ENCODE measurements around the gene HPSE2. TPM values are rescaled to one million over a fixed set of nuclear protein-coding genes. Genes with fewer than 3 reads are reported as not detected.

HPSE2 gene
- total RNA-seq, 2 experiments from 2014 or later, result 0.14 to 0.28 TPM

DNA sequence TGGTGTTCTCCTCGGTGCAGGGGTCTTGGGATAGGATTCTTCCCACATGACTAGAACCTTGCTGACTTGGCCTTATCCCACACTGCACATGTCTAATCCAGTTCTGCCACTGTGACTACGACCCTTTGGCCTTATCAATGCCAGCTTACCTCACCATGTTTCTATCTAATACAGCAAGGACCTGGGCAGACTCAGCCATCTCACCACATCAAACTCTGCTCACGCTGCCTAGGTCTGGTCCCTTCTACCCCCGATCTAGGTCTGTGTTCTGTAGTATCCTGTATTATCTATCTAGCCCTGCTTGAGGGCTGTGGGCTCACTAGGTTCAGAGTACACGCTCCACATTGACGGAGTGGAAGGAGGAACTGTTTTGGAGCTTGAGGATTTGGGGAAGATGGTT, 282.4 kb downstream of the HPSE2 start:
- DNase-seq (no peak), ATAC-seq (ENCODE audit: low read depth) (no peak)
- Mint-ChIP-seq H3K27me3 (no peaks in the 10 kb centered on the region), H3K36me3 (no peaks in the 10 kb centered on the region), H3K4me3 (no peak overlapping the region), H3K27ac (no peak overlapping the region), H3K4me1 (no peaks in the 10 kb centered on the region), H3K9me3 (no peaks in the 10 kb centered on the region)
- POLR2A ChIA-PET, result no interaction called here

GRCh38 chr10:98951269-98952000, 284.2 kb downstream of the HPSE2 start:
- Mint-ChIP-seq H3K4me3 (no peak overlapping the region), H3K9me3 (no peaks in the 10 kb centered on the region), H3K4me1 (no peaks in the 10 kb centered on the region), H3K27me3 (no peaks in the 10 kb centered on the region), H3K27ac (no peak overlapping the region), H3K36me3 (no peaks in the 10 kb centered on the region)
- no peak for DNase-seq
- ATAC-seq (ENCODE audit: low read depth), result no peak
- POLR2A ChIA-PET, result no interaction called here

GRCh38 chr10:98950106-98950505, 285.5 kb downstream of the HPSE2 start:
- ATAC-seq (ENCODE audit: low read depth) (no peak), DNase-seq (no peak)
- no peaks in the 10 kb centered on the region for H3K27me3 Mint-ChIP-seq
- no peaks in the 10 kb centered on the region for H3K9me3 Mint-ChIP-seq
- no peak overlapping the region for H3K4me3 Mint-ChIP-seq
- H3K36me3 Mint-ChIP-seq, result no peaks in the 10 kb centered on the region
- POLR2A ChIA-PET, result no interaction called here
- no peaks in the 10 kb centered on the region for H3K4me1 Mint-ChIP-seq
- no peak overlapping the region for H3K27ac Mint-ChIP-seq

DNA sequence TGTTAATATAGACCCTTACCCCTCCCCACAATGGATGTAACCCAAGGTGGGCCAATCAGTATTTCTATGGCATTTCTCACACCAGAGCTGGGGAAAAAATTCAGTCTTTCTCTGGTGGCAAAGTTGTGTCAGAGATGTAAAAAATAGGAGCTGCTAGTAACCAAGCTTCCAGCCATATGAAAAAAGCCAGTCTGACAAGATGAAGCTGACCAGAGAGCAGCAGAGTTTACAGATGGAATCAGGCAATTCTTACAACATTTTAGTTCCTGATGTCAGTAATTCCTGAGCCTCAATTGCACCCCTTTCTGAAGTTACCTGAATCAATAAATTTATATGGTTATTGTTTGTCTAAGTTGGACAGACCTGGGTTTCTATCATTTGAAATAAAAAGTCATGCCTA, 286.3 kb downstream of the HPSE2 start:
- Mint-ChIP-seq H3K27me3 (no peaks in the 10 kb centered on the region), H3K4me3 (no peak overlapping the region), H3K27ac (no peak overlapping the region), H3K4me1 (no peaks in the 10 kb centered on the region), H3K9me3 (no peaks in the 10 kb centered on the region), H3K36me3 (no peaks in the 10 kb centered on the region)
- POLR2A ChIA-PET, result no interaction called here
- DNase-seq (no peak), ATAC-seq (ENCODE audit: low read depth) (no peak)

DNA sequence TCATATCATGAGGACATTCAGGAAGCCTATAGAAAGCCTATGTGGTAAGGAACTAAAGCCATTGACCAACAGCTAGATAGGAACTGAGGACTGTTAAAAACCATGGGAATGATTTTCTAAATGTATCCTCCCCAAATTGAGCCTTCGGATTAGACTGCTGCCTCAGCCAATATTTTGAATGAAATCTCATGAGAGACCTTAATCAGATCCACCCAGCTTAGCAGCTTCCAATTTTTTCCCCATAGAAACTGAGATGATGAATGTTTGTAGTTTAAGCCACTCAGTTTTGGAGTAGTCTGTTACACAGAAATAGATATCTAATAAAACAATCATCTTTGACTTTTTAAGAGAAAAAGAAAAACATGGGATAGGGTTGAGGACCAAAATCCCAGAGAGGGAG, 292.0 kb downstream of the HPSE2 start:
- no peaks in the 10 kb centered on the region for H3K9me3 Mint-ChIP-seq
- H3K27me3 Mint-ChIP-seq, result no peaks in the 10 kb centered on the region
- POLR2A ChIA-PET, result no interaction called here
- H3K4me3 Mint-ChIP-seq, result no peak overlapping the region
- no peaks in the 10 kb centered on the region for H3K36me3 Mint-ChIP-seq
- H3K27ac Mint-ChIP-seq, result no peak overlapping the region
- H3K4me1 Mint-ChIP-seq, result no peaks in the 10 kb centered on the region
- DNase-seq, result no peak
- no peak for ATAC-seq (ENCODE audit: low read depth)

GRCh38 chr10:98929709-98930108, 305.9 kb downstream of the HPSE2 start:
- Mint-ChIP-seq H3K27me3 (no peaks in the 10 kb centered on the region), H3K9me3 (peaks cover 12% of the 10 kb centered on the region), H3K4me3 (no peak overlapping the region), H3K27ac (no peak overlapping the region), H3K4me1 (no peaks in the 10 kb centered on the region), H3K36me3 (no peaks in the 10 kb centered on the region)
- DNase-seq (no peak), ATAC-seq (ENCODE audit: low read depth) (no peak)
- POLR2A ChIA-PET, result no interaction called here

- DNase-seq, result no peak
- no peaks in the 10 kb centered on the region for H3K27me3 Mint-ChIP-seq
- H3K36me3 Mint-ChIP-seq, result no peaks in the 10 kb centered on the region
- POLR2A ChIA-PET, result no interaction called here
- ATAC-seq (ENCODE audit: low read depth), result no peak
- H3K4me1 Mint-ChIP-seq, result no peaks in the 10 kb centered on the region
- no peak overlapping the region for H3K4me3 Mint-ChIP-seq
- H3K27ac Mint-ChIP-seq, result no peak overlapping the region
- no peaks in the 10 kb centered on the region for H3K9me3 Mint-ChIP-seq
Observed at GRCh38 chr10:98925651-98926050, 310.0 kb downstream of the HPSE2 start.

GRCh38 chr10:98924526-98924925, 311.1 kb downstream of the HPSE2 start:
- Mint-ChIP-seq H3K27ac (no peak overlapping the region), H3K27me3 (no peaks in the 10 kb centered on the region)

DNA sequence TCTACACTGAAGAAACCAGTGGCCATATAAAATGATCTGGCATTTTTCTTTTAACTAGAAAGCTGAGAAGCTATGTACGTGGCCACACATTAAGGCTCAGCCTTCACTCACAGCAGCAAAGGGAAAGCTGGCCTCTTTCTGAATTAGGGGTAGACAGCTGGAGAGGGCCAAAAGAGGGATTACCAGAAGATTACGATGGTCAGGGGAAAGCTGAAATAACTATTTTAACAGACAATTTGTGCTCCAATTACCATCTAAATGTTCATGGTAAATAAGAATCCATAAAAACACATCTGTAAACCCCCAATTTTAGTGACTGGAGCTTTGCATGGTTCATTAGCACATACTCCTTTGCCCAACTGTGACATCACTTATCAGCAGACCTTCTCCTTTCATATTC, 314.3 kb downstream of the HPSE2 start:
- ATAC-seq (ENCODE audit: low read depth), result no peak
- H3K4me1 Mint-ChIP-seq, result no peaks in the 10 kb centered on the region
- H3K27ac Mint-ChIP-seq, result no peak overlapping the region

More at GRCh38 chr10:98924526-98924925, 311.1 kb downstream of the HPSE2 start:
- H3K4me3 Mint-ChIP-seq, result no peak overlapping the region
- POLR2A ChIA-PET, result no interaction called here
- DNase-seq (no peak), ATAC-seq (ENCODE audit: low read depth) (no peak)
- H3K9me3 Mint-ChIP-seq, result no peaks in the 10 kb centered on the region
- no peaks in the 10 kb centered on the region for H3K4me1 Mint-ChIP-seq
- no peaks in the 10 kb centered on the region for H3K36me3 Mint-ChIP-seq

DNA sequence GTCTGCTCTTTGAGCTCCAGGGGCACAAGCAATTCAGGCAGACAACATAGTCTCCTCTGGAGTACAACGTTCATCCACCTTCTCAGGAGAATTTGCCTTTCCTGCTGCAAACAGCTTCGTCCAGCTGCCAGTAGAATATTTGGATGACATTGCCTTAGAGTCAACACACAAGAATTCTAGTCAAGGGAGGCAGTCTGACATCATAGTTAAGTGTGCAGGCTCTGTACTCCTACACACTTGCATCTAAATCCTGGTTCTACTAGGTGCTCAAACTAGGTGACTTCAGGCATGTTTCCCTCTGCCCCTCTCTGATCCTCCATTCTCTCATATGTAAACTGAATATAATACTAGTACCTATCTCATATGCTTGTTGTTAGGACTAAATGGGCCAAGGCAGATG, 314.8 kb downstream of the HPSE2 start:
- Mint-ChIP-seq H3K27ac (no peak overlapping the region), H3K27me3 (no peaks in the 10 kb centered on the region), H3K4me3 (no peak overlapping the region), H3K9me3 (no peaks in the 10 kb centered on the region), H3K36me3 (no peaks in the 10 kb centered on the region), H3K4me1 (no peaks in the 10 kb centered on the region)
- ATAC-seq (ENCODE audit: low read depth) (no peak), DNase-seq (no peak)
- POLR2A ChIA-PET, result no interaction called here

More for the DNA sequence above, 314.3 kb downstream of the HPSE2 start:
- no peaks in the 10 kb centered on the region for H3K27me3 Mint-ChIP-seq
- DNase-seq, result no peak
- H3K36me3 Mint-ChIP-seq, result no peaks in the 10 kb centered on the region
- H3K4me3 Mint-ChIP-seq, result no peak overlapping the region
- POLR2A ChIA-PET, result no interaction called here
- no peaks in the 10 kb centered on the region for H3K9me3 Mint-ChIP-seq

- Mint-ChIP-seq H3K4me3 (no peak overlapping the region), H3K27me3 (no peaks in the 10 kb centered on the region), H3K4me1 (no peaks in the 10 kb centered on the region), H3K9me3 (no peaks in the 10 kb centered on the region), H3K36me3 (no peaks in the 10 kb centered on the region), H3K27ac (no peak overlapping the region)
- DNase-seq, result no peak
- ATAC-seq (ENCODE audit: low read depth), result no peak
- POLR2A ChIA-PET, result no interaction called here
Observed at GRCh38 chr10:98920360-98920759, 315.3 kb downstream of the HPSE2 start.

- no peaks in the 10 kb centered on the region for H3K9me3 Mint-ChIP-seq
- POLR2A ChIA-PET, result no interaction called here
- H3K27ac Mint-ChIP-seq, result no peak overlapping the region
- H3K36me3 Mint-ChIP-seq, result no peaks in the 10 kb centered on the region
- no peaks in the 10 kb centered on the region for H3K27me3 Mint-ChIP-seq
- H3K4me3 Mint-ChIP-seq, result no peak overlapping the region
- ATAC-seq (ENCODE audit: low read depth), result no peak
- no peaks in the 10 kb centered on the region for H3K4me1 Mint-ChIP-seq
- no peak for DNase-seq
Observed at GRCh38 chr10:98919899-98920298, 315.8 kb downstream of the HPSE2 start.

- ATAC-seq (ENCODE audit: low read depth) (no peak), DNase-seq (no peak)
- Mint-ChIP-seq H3K4me3 (no peak overlapping the region), H3K27me3 (no peaks in the 10 kb centered on the region), H3K9me3 (no peaks in the 10 kb centered on the region), H3K27ac (no peak overlapping the region), H3K4me1 (no peaks in the 10 kb centered on the region), H3K36me3 (no peaks in the 10 kb centered on the region)
- POLR2A ChIA-PET, result no interaction called here
Observed at GRCh38 chr10:98917828-98918227, 317.8 kb downstream of the HPSE2 start.

GRCh38 chr10:98916526-98917125, 319.0 kb downstream of the HPSE2 start:
- no peaks in the 10 kb centered on the region for H3K27me3 Mint-ChIP-seq
- no peaks in the 10 kb centered on the region for H3K9me3 Mint-ChIP-seq
- no peak for ATAC-seq (ENCODE audit: low read depth)
- DNase-seq, result no peak
- H3K27ac Mint-ChIP-seq, result no peak overlapping the region
- POLR2A ChIA-PET, result no interaction called here
- no peak overlapping the region for H3K4me3 Mint-ChIP-seq
- no peaks in the 10 kb centered on the region for H3K4me1 Mint-ChIP-seq
- no peaks in the 10 kb centered on the region for H3K36me3 Mint-ChIP-seq

Data from activated naive CD8-positive, alpha-beta T cell treated with anti-CD3 and anti-CD28 coated beads, Interleukin-2, amount 10 ng/mL, durations not matched to agents 7 days and 5 days (primary cell).